ENCODE results near the gene BMP6. TPM values are rescaled to one million over a fixed set of nuclear protein-coding genes. Genes with fewer than 3 reads are reported as not detected.

Gene BMP6
- total RNA-seq, 2 donors from 2014 or later = 0.62 to 2.1 TPM

GRCh38 chr6:7728855-7729590 lies 3.1 kb downstream of the BMP6 start:
- intact Hi-C loops (cut with DNase I) = loop anchor here (10.0 kb wide), 2 partner anchors 186 to 326 kb away; partner anchors contain the start of gene TXNDC5

GRCh38 chr6:7730001-7730783 lies 4.3 kb downstream of the BMP6 start:
- no peak for TF ChIP-seq CTCF (IDR thresholded peaks at IDR 0.05)
- no peaks in the 10 kb centered on the region for H3K9me3 ChIP-seq
- no peak overlapping the region for H3K4me3 ChIP-seq
- H3K9ac ChIP-seq (ENCODE audit: low read depth in 2 of 2, low read length in 2 of 2) = no peak overlapping the region
- DNase-seq = no peak
- H3K4me1 ChIP-seq = peaks cover 15% of the 10 kb centered on the region
- no peak overlapping the region for H3K27ac ChIP-seq
- H3K36me3 ChIP-seq = no peaks in the 10 kb centered on the region
- peaks cover 39% of the 10 kb centered on the region for H3K27me3 ChIP-seq
- intact Hi-C loops (cut with DNase I) = no loop called here

More at GRCh38 chr6:7728855-7729590, 3.1 kb downstream of the BMP6 start:
- Histone ChIP-seq H3K36me3 (no peaks in the 10 kb centered on the region), H3K9me3 (no peaks in the 10 kb centered on the region), H3K27me3 (peaks cover 40% of the 10 kb centered on the region), H3K27ac (no peak overlapping the region), H3K9ac (ENCODE audit: low read depth in 2 of 2, low read length in 2 of 2) (no peak overlapping the region), H3K4me1 (peaks cover 15% of the 10 kb centered on the region), H3K4me3 (no peak overlapping the region)
- no peak for TF ChIP-seq CTCF (IDR thresholded peaks at IDR 0.05)
- DNase-seq = no peak

GRCh38 chr6:7730784-7731227 lies 4.9 kb downstream of the BMP6 start:
- Histone ChIP-seq H3K4me1 (peaks cover 12% of the 10 kb centered on the region), H3K27ac (no peak overlapping the region), H3K27me3 (peaks cover 35% of the 10 kb centered on the region), H3K36me3 (no peaks in the 10 kb centered on the region), H3K9ac (ENCODE audit: low read depth in 2 of 2, low read length in 2 of 2) (no peak overlapping the region), H3K9me3 (no peaks in the 10 kb centered on the region), H3K4me3 (no peak overlapping the region)
- no peak for TF ChIP-seq CTCF (IDR thresholded peaks at IDR 0.05)
- DNase-seq = no peak
- intact Hi-C loops (cut with DNase I) = no loop called here

- H3K4me3 ChIP-seq = no peak overlapping the region
- H3K9ac ChIP-seq (ENCODE audit: low read depth in 2 of 2, low read length in 2 of 2) = no peak overlapping the region
- H3K36me3 ChIP-seq = no peaks in the 10 kb centered on the region
- no peak for TF ChIP-seq CTCF (IDR thresholded peaks at IDR 0.05)
- H3K27ac ChIP-seq = no peak overlapping the region
- no peak for DNase-seq
- no peaks in the 10 kb centered on the region for H3K9me3 ChIP-seq
- intact Hi-C loops (cut with DNase I) = no loop called here
- H3K27me3 ChIP-seq = peaks cover 31% of the 10 kb centered on the region
- H3K4me1 ChIP-seq = peaks cover 8% of the 10 kb centered on the region
These were observed 5.4 kb downstream of the BMP6 start for GRCh38 chr6:7731294-7731693.

- H3K9me3 ChIP-seq = no peaks in the 10 kb centered on the region
- no peak for TF ChIP-seq CTCF (IDR thresholded peaks at IDR 0.05)
- H3K4me3 ChIP-seq = no peak overlapping the region
- H3K4me1 ChIP-seq = peaks cover 2% of the 10 kb centered on the region
- peaks cover 23% of the 10 kb centered on the region for H3K27me3 ChIP-seq
- intact Hi-C loops (cut with DNase I) = no loop called here
- no peaks in the 10 kb centered on the region for H3K36me3 ChIP-seq
- H3K9ac ChIP-seq (ENCODE audit: low read depth in 2 of 2, low read length in 2 of 2) = no peak overlapping the region
- DNase-seq = no peak
- no peak overlapping the region for H3K27ac ChIP-seq
These were observed 6.3 kb downstream of the BMP6 start for GRCh38 chr6:7732228-7732627.
